ENCODE measurements around the gene RAD54L. TPM values are rescaled to one million over a fixed set of nuclear protein-coding genes. Genes with fewer than 3 reads are reported as not detected.
"Not testable (repeated sequence)": the region's sequence is repeated elsewhere in the genome, so short reads cannot be mapped to it uniquely, and the experiment has no call there.

The RAD54L gene
- total RNA-seq, 1 donor from 2014 or later: 9.3 TPM

GRCh38 chr1:46319960-46320914 is 72.7 kb downstream of the RAD54L start:
- H3K36me3 Mint-ChIP-seq (ENCODE audit: low read depth, unreplicated experiment); H3K27me3 Mint-ChIP-seq (ENCODE audit: unreplicated experiment); H3K4me1 Mint-ChIP-seq (ENCODE audit: unreplicated experiment); H3K9me3 Mint-ChIP-seq (ENCODE audit: unreplicated experiment); DNase-seq (ENCODE audit: low spot score); H3K4me3 Mint-ChIP-seq (ENCODE audit: unreplicated experiment): not testable (repeated sequence)
- H3K27ac Mint-ChIP-seq (ENCODE audit: unreplicated experiment): peak overlapping the region; percentile 11

GRCh38 chr1:46322191-46322590 is 74.6 kb downstream of the RAD54L start:
- DNase-seq (ENCODE audit: low spot score); H3K27ac Mint-ChIP-seq (ENCODE audit: unreplicated experiment); H3K4me1 Mint-ChIP-seq (ENCODE audit: unreplicated experiment); H3K36me3 Mint-ChIP-seq (ENCODE audit: low read depth, unreplicated experiment); H3K9me3 Mint-ChIP-seq (ENCODE audit: unreplicated experiment); H3K4me3 Mint-ChIP-seq (ENCODE audit: unreplicated experiment); H3K27me3 Mint-ChIP-seq (ENCODE audit: unreplicated experiment): not testable (repeated sequence)

- H3K27me3 Mint-ChIP-seq (ENCODE audit: unreplicated experiment); H3K9me3 Mint-ChIP-seq (ENCODE audit: unreplicated experiment); H3K27ac Mint-ChIP-seq (ENCODE audit: unreplicated experiment); H3K4me1 Mint-ChIP-seq (ENCODE audit: unreplicated experiment); H3K4me3 Mint-ChIP-seq (ENCODE audit: unreplicated experiment); H3K36me3 Mint-ChIP-seq (ENCODE audit: low read depth, unreplicated experiment); DNase-seq (ENCODE audit: low spot score): not testable (repeated sequence)
Measured at GRCh38 chr1:46325285-46326076, 77.9 kb downstream of the RAD54L start.

Other genes with a start within 250 kb of the RAD54L start
- 38.1 TPM for gene PIK3R3, start 115.1 kb upstream of the RAD54L start, total RNA-seq (ENCODE audit: unreplicated experiment)
- 1.1 TPM for gene TSPAN1, start 72.7 kb upstream of the RAD54L start, total RNA-seq (ENCODE audit: unreplicated experiment)
- not detected for gene P3R3URF, start 71.3 kb upstream of the RAD54L start, total RNA-seq (ENCODE audit: unreplicated experiment)
- 37.8 TPM for gene POMGNT1, start 49.3 kb upstream of the RAD54L start, total RNA-seq (ENCODE audit: unreplicated experiment)
- 0.41 TPM for gene LURAP1, start 44.4 kb upstream of the RAD54L start, total RNA-seq (ENCODE audit: unreplicated experiment)
- 73.5 TPM for gene LRRC41, start 55.9 kb downstream of the RAD54L start, total RNA-seq (ENCODE audit: unreplicated experiment)
- 317 TPM for gene UQCRH, start 55.9 kb downstream of the RAD54L start, total RNA-seq (ENCODE audit: unreplicated experiment)
- gene NSUN4, start 93.0 kb downstream of the RAD54L start, total RNA-seq (ENCODE audit: unreplicated experiment): 27.8 TPM
- gene FAAH, start 146.6 kb downstream of the RAD54L start, total RNA-seq (ENCODE audit: unreplicated experiment): 2.7 TPM
- gene DMBX1, start 242.1 kb downstream of the RAD54L start, total RNA-seq (ENCODE audit: unreplicated experiment): not detected